ENCODE results near the gene ZSCAN5A. TPM values are rescaled to one million over a fixed set of nuclear protein-coding genes. Genes with fewer than 3 reads are reported as not detected.
"Not testable (repeated sequence)": the region's sequence is repeated elsewhere in the genome, so short reads cannot be mapped to it uniquely, and the experiment has no call there.

ZSCAN5A gene
- total RNA-seq, 3 donors from 2014 or later (not counting 1 experiment from before 2014, with no cell fraction given) = 6.7 to 10.2 (median 7.9) TPM

- Mint-ChIP-seq H3K27me3 (ENCODE audit: low read depth in 2 of 2) (no peaks in the 10 kb centered on the region), H3K4me1 (no peaks in the 10 kb centered on the region), H3K4me3 (no peak overlapping the region), H3K27ac (no peak overlapping the region), H3K9me3 (no peaks in the 10 kb centered on the region), H3K36me3 (no peaks in the 10 kb centered on the region)
- no peak overlapping the region for H3K4me3 ChIP-seq (ENCODE audit: low read length)
- H3K4me1 ChIP-seq (ENCODE audit: control insufficient read depth, insufficient read depth, low read length) = no peaks in the 10 kb centered on the region
- intact Hi-C loops (cut with micrococcal nuclease) = no loop called here
- no peaks in the 10 kb centered on the region for H3K9me3 ChIP-seq (ENCODE audit: control insufficient read depth, insufficient read depth, low read length)
- TF ChIP-seq CTCF (IDR thresholded peaks at IDR 0.05) = no peak
- DNase-seq = no peak
- H3K27ac ChIP-seq (ENCODE audit: low read length) = no peak overlapping the region
- no peak for ATAC-seq
- H3K27me3 ChIP-seq (ENCODE audit: control insufficient read depth, insufficient read depth, low read length) = no peaks in the 10 kb centered on the region
- no peaks in the 10 kb centered on the region for H3K36me3 ChIP-seq (ENCODE audit: control insufficient read depth, insufficient read depth, low read length)
- 80% methylated on average over 7 of the region's 7 CpGs for WGBS (ENCODE audit: insufficient coverage)
Measured at GRCh38 chr19:56245121-56245740, 69.4 kb downstream of the ZSCAN5A start.

GRCh38 chr19:56223481-56223880 lies 91.2 kb downstream of the ZSCAN5A start:
- peaks cover 0 to 2% of the 10 kb centered on the region in 2 donors for H3K27me3 Mint-ChIP-seq (ENCODE audit: low read depth in 2 of 2)
- no peaks in the 10 kb centered on the region for H3K36me3 ChIP-seq (ENCODE audit: control insufficient read depth, insufficient read depth, low read length)

GRCh38 chr19:56222901-56223300 lies 91.7 kb downstream of the ZSCAN5A start:
- H3K9me3 ChIP-seq (ENCODE audit: control insufficient read depth, insufficient read depth, low read length) = no peaks in the 10 kb centered on the region
- H3K4me3 ChIP-seq (ENCODE audit: low read length) = no peak overlapping the region
- 86% methylated on average over 6 of the region's 6 CpGs for WGBS (ENCODE audit: insufficient coverage)
- DNase-seq = no peak
- no peak for ATAC-seq
- peaks cover 0 to 3% of the 10 kb centered on the region in 2 donors for H3K4me1 Mint-ChIP-seq
- no peak overlapping the region for H3K4me3 Mint-ChIP-seq
- no peak overlapping the region for H3K27ac Mint-ChIP-seq
- H3K27me3 ChIP-seq (ENCODE audit: control insufficient read depth, insufficient read depth, low read length) = no peaks in the 10 kb centered on the region
- no peaks in the 10 kb centered on the region for H3K4me1 ChIP-seq (ENCODE audit: control insufficient read depth, insufficient read depth, low read length)
- intact Hi-C loops (cut with micrococcal nuclease) = loop anchor here (1.0 kb wide), 1 partner anchor 17 kb away; no protein-coding TSS in a partner anchor
- no peak for TF ChIP-seq CTCF (IDR thresholded peaks at IDR 0.05)
- no peaks in the 10 kb centered on the region for H3K9me3 Mint-ChIP-seq
- H3K27ac ChIP-seq (ENCODE audit: low read length) = no peak overlapping the region
- H3K36me3 ChIP-seq (ENCODE audit: control insufficient read depth, insufficient read depth, low read length) = no peaks in the 10 kb centered on the region
- peaks cover 4 to 5% of the 10 kb centered on the region in 2 donors for H3K27me3 Mint-ChIP-seq (ENCODE audit: low read depth in 2 of 2)
- H3K36me3 Mint-ChIP-seq = no peaks in the 10 kb centered on the region

More at GRCh38 chr19:56223481-56223880, 91.2 kb downstream of the ZSCAN5A start:
- no peak for TF ChIP-seq CTCF (IDR thresholded peaks at IDR 0.05)
- WGBS (ENCODE audit: insufficient coverage) = 96% methylated on average over 9 of the region's 9 CpGs
- Mint-ChIP-seq H3K9me3 (no peaks in the 10 kb centered on the region), H3K4me1 (no peaks in the 10 kb centered on the region), H3K36me3 (no peaks in the 10 kb centered on the region), H3K27ac (no peak overlapping the region), H3K4me3 (no peak overlapping the region)
- intact Hi-C loops (cut with micrococcal nuclease) = loop anchor here (1.0 kb wide), 1 partner anchor 17 kb away; no protein-coding TSS in a partner anchor
- ATAC-seq = no peak
- Histone ChIP-seq H3K9me3 (ENCODE audit: control insufficient read depth, insufficient read depth, low read length) (no peaks in the 10 kb centered on the region), H3K27ac (ENCODE audit: low read length) (no peak overlapping the region), H3K4me1 (ENCODE audit: control insufficient read depth, insufficient read depth, low read length) (no peaks in the 10 kb centered on the region), H3K27me3 (ENCODE audit: control insufficient read depth, insufficient read depth, low read length) (no peaks in the 10 kb centered on the region), H3K4me3 (ENCODE audit: low read length) (no peak overlapping the region)
- no peak for DNase-seq

GRCh38 chr19:56221851-56222250 lies 92.8 kb downstream of the ZSCAN5A start:
- H3K4me3 Mint-ChIP-seq = no peak overlapping the region
- DNase-seq = no peak
- H3K9me3 Mint-ChIP-seq = no peaks in the 10 kb centered on the region
- H3K36me3 ChIP-seq (ENCODE audit: control insufficient read depth, insufficient read depth, low read length) = no peaks in the 10 kb centered on the region
- H3K4me1 Mint-ChIP-seq = peaks cover 0 to 5% of the 10 kb centered on the region in 2 donors
- H3K27me3 ChIP-seq (ENCODE audit: control insufficient read depth, insufficient read depth, low read length) = no peaks in the 10 kb centered on the region
- H3K27me3 Mint-ChIP-seq (ENCODE audit: low read depth in 2 of 2) = peaks cover 6% of the 10 kb centered on the region in 2 donors
- H3K4me1 ChIP-seq (ENCODE audit: control insufficient read depth, insufficient read depth, low read length) = no peaks in the 10 kb centered on the region
- no peak for ATAC-seq
- no peak overlapping the region for H3K27ac ChIP-seq (ENCODE audit: low read length)
- no peak overlapping the region for H3K4me3 ChIP-seq (ENCODE audit: low read length)
- no peak overlapping the region for H3K27ac Mint-ChIP-seq
- H3K36me3 Mint-ChIP-seq = no peaks in the 10 kb centered on the region
- intact Hi-C loops (cut with micrococcal nuclease) = no loop called here
- 91% methylated on average over 14 of the region's 14 CpGs for WGBS (ENCODE audit: insufficient coverage)
- no peaks in the 10 kb centered on the region for H3K9me3 ChIP-seq (ENCODE audit: control insufficient read depth, insufficient read depth, low read length)
- no peak for TF ChIP-seq CTCF (IDR thresholded peaks at IDR 0.05)

GRCh38 chr19:56221442-56221841 lies 93.2 kb downstream of the ZSCAN5A start:
- ATAC-seq; H3K4me3 Mint-ChIP-seq; intact Hi-C loops (cut with micrococcal nuclease); H3K27me3 Mint-ChIP-seq (ENCODE audit: low read depth in 2 of 2); H3K27me3 ChIP-seq (ENCODE audit: control insufficient read depth, insufficient read depth, low read length); H3K9me3 ChIP-seq (ENCODE audit: control insufficient read depth, insufficient read depth, low read length); H3K9me3 Mint-ChIP-seq; H3K27ac ChIP-seq (ENCODE audit: low read length); H3K4me1 Mint-ChIP-seq; H3K4me1 ChIP-seq (ENCODE audit: control insufficient read depth, insufficient read depth, low read length); H3K4me3 ChIP-seq (ENCODE audit: low read length); H3K27ac Mint-ChIP-seq; H3K36me3 Mint-ChIP-seq; H3K36me3 ChIP-seq (ENCODE audit: control insufficient read depth, insufficient read depth, low read length): not testable (repeated sequence)
- peak in 1 of 2 donors; percentile 4 for DNase-seq
- WGBS (ENCODE audit: insufficient coverage) = 77% methylated on average over 9 of the region's 9 CpGs
